SK-N-MC (cell line): ENCODE measurements around the gene PELI1.

Experiments
- EZH2 ChIP-seq: fragments of 200-600 bp; sonication (generic); IDR thresholded peaks from one replicate; pipeline ENCODE4 v1.6.1; 2017; ENCODE audit warnings: antibody characterized with exemption
- POLR2AphosphoS5 ChIP-seq: IDR thresholded peaks from 2 replicates; pipeline ENCODE4 v1.6.1; 2012; ENCODE audit warnings: mild to moderate bottlenecking, low read depth, low read length, borderline replicate concordance

- TF ChIP-seq POLR2AphosphoS5 (no peak), EZH2 (no peak)
These were observed 20.5 kb downstream of the PELI1 start for GRCh38 chr2:64123740-64124139.
